ENCODE measurements around the gene IGHMBP2.
A peak's percentile ranks its signal among the peaks of the same experiment; 100 is the strongest.
"Not testable (repeated sequence)": the region's sequence is repeated elsewhere in the genome, so short reads cannot be mapped to it uniquely, and the experiment has no call there.

IGHMBP2 gene

DNA sequence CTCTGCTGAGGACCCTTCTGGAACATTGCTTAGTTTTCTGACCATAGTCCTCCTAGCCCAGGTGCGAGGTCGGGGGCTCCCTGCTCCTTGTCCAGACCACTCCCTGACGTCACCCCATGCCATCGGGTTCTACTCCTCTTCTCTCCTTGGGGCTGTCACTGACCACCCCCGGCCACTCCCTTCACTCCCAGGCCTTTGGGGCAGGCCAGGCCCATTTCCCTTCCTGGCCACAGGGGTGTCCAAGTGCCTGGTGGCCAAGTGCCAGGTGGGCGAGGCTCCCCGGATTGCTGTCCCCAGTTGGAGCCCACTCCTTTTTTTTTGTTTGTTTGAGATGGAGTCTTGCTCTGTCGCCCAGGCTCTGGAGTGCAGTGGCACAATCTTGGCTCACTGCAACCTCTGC is 57.6 kb downstream of the IGHMBP2 start:
- peak; percentile 25 for DNase-seq (ENCODE audit: low spot score)

DNA sequence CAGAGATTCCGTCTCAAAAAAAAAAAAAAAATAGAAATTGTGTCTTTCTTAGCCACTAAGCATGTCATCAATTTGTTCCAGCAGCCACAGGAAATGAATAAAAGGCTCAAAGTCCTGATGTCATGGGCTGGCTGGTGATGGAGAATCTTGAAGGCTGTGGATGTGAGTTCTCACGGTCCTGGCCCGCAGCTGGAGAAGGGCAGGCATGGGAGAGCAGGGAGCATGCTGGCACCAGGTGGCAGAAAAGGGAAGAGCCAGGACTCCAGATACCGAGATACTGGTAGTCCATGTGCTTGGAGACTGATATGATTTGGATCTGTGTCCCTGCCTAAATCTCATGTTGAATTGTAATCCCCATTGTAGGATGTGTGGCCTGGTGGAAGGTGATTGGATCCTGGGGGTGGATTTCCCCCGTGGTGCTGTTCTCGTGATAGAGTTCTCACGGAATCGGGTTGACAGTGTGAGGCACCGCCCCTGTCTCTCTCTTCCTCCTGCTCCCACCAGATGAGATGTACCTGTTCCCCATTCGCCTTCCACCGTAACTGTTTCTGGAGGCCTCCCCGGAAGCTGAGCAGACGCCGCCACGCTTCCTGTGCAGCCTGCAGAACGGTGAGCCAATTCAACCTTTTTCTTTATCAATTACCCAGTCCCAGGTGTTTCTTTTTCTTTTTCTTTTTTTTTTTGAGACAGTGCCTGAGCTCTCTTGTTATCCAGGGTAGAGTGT is 59.0 kb downstream of the IGHMBP2 start:
- DNase-seq (ENCODE audit: low spot score) = peak; percentile 51

DNA sequence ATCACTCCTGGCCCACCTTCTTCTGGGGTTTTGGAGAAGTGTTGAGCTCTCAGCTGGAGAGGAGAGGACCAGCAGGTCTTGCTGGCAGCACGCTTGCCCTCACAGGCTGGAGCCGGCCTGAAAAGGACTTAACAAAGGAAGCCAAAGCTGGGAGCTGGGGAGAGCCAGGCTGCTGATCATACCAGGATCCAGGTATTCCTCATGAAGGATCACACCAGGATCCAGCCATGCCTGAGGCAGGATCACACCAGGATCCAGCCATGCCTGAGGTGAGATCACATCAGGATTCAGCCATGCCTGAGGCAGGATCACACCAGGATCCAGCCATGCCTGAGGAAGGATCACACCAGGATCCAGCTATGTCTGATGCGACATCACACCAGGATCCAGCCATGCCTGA is 60.1 kb downstream of the IGHMBP2 start:
- peak; percentile 21 for DNase-seq (ENCODE audit: low spot score)

DNA sequence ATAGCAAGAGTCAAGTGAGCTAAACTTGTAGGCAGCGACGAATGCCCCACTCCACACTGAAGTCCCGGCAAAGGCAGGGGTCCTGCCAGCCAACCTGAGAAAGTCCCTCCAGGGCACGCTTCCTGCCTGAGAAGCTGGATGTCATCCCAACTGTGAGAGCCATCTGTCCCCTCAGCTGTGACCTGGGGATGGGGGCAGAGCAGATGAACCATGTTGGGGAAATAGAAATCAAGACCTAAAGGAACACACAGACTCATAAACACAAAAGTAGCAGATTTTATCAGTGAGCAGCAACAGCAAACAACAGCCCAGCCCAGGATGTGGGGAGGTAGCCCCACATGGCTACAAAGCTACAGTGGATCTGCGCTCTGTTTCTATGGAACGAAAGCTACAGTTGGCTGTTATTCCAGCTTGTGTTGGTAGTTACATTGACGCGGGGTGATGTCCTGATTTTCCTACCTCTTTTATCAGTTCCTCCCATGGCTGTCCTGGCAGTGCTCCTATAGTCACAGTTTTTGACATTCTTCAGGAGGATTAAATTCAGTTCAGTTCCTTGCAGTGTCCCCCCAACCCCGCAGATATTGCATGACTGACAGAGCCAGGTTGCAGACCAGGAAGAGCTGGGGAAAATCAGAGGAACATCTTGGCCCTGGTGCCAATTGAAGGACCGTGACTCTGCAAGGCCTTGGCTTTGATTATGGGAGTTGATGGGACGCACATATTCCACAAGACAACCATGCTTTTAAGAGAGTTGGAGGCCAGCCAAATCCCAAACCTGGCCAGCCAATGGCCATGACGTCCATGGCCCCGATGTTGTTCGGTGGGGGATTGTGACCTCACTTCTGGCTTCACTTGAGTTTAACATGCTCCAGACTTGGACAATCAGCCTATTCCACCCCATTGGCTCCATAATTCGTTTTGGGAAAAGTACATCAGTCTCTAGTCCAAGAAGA is 62.5 kb downstream of the IGHMBP2 start:
- DNase-seq (ENCODE audit: low spot score) = no peak

DNA sequence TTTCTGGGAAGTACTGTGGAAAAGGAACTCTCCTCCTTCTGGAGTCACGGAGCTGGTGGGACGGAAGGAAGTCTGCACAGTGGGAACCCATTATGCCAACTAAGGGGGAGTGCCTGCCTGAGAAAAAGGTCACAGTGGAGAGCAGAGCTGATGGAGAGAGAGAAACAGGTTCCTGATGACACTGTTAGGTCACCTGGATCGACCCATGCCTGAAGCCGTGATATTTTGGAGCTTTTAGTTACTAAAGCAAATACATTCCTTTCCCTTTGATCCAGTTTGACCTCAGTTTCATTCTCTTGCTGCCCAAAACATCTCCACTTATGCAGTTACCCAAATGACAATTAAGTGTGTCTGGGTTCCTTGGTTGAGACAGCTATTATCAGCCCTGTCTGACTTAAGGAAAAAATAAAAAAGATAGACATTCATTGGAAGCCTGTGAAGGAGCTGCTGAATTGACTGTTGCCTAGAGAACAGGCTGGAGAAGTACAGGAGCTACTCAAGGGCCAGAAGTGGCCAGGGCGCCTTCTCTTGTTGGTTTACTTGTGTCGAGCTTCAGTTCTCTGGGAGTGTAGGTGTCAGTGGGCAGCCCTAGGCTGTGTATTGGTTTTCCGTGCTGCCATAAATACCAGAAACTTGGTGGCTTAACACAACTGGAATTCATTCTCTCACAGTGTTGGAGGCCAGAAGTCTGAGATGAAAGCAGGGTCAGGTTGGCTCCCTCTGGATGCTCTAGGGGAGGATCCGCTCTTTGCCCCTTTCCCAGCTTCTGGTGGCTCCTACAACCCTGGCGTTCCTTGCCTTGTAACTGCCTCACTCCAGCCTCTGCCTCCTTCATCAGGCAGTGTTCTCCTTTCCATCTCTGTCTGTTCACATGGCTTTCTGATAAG is 63.4 kb downstream of the IGHMBP2 start:
- DNase-seq (ENCODE audit: low spot score) = no peak

DNA sequence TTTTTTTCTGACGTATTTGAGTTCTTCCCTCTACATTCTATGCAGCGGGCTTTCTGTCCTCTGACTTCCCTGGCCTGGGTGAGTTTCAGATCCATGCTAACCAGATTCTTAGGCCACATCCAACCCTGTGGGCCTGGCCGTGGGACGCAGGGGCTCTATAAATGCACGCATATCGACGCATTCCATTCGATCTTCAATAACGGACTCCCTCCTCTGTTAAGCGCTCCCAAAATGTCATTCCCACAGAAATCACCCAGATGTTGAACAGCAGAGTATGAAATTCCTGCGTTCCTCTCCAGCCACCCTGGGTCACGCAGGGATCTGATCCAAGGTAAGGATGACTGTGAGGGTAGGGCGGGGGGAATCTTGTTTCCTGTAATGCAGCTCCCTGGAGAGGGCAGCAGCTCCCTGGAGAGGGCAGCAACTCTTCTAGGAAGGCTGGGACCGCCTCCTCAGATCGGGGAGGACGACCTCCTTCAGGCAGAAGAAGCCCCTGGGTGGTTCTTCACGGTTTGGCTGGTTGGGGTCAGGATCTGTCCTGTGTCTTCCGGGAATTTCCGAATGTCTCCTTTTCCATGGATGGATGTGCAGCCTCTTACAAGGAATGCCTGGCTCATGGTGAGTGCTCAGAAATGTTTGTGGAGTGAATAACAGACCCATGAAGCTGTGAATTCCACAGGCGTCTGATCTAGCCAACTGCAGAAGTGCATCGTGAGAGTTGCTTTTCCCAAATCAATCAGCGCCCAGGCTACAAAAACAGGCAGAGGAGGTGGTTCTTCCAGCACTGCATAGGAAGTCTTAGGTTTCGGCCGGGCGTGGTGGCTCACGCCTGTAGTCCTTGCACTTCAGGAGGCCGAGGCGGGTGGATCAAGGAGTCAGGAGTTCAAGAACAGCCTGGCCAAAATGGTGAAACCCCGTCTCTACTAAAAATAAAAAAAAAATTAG is 64.9 kb downstream of the IGHMBP2 start:
- no peak for DNase-seq (ENCODE audit: low spot score)

DNA sequence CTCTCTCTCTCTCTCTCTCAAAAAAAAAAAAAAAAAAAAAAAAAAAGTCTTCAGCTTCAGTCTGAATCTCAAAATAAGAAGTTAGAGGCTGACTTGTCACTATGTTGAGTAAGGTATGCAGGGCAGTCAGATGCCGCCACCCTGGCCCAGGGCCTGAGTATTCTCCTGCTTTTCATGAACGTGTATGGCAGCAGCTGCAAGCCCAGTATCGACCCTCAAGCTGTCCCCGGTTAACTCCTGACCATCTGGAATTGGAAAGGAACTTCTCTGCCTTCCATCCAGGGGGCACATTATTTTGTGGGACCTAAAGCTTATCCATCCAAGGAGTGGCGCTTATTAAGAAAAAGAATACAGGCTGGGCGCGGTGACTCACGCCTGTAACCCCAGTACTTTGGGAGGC is 65.7 kb downstream of the IGHMBP2 start:
- DNase-seq (ENCODE audit: low spot score) = no peak

DNA sequence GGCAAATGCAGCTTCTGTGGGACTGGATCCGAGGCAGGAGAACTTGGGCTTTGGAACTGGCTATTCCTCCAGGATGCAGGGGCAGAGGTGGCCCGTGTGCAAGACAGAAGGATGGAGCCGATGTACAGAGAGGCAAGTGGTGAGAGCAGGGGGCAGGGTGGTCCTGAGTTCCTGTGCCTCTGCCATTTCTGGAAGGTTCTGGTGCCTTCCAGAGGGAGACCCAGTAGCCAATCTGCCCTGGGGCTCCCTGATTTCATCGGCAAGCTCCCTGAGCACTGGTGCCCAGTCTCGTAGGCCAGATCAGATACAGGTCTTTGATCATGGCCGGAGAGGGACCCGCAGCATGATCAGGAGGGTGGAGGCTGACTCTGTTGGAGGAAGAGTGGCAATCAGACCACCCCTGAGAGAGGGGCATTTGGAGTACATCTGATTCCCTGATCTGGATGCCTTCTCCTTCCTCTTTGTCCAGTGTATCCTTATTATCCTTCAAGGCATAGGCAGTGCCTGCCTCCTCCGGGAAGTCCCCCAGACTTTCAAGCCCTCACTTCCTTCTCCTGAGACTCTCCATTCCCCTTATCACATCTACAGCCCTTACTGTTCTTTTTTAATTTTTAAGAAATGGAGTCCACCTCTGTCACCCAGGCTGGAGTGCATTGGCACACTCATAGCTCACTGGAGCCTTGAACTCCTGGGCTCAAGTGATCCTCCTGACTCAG is 67.4 kb downstream of the IGHMBP2 start:
- no peak for DNase-seq (ENCODE audit: low spot score)

DNA sequence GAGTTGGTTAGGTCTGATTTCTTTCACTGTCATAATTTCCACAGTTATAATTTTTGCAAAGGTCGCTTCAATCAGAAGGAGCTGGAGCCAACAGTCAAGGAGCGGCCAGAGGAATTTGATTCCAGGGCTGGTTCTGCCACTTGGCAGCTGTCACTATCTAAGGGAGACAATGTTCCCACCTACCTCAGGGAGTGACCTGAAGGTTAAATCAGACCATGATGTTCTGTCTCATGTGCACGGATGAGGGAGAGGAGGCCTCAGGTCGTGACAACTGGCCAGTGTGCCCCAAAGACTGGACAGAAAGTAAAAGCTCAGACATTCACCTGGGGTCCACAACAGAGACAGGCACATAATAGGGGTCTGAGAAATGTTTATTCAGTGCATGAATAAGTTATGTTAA is 69.5 kb downstream of the IGHMBP2 start:
- DNase-seq (ENCODE audit: low spot score) = no peak

DNA sequence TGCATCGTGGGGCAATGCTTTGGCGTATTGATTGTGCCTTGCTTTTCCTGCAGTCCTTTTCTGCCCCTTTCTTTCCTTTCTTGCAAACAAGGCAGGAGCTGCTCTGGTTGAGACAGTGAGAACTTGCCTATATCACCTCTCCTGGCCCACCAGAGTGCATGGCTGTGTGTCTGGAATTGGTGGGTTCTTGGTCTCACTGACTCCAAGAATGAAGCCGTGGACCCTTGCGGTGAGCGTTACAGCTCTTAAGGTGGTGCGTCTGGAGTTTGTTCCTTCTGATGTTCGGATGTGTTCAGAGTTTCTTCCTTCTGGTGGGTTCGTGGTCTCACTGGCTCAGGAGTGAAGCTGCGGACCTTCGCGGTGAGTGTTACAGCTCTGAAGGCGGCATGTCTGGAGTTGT is 70.0 kb downstream of the IGHMBP2 start:
- DNase-seq (ENCODE audit: low spot score) = not testable (repeated sequence)

DNA sequence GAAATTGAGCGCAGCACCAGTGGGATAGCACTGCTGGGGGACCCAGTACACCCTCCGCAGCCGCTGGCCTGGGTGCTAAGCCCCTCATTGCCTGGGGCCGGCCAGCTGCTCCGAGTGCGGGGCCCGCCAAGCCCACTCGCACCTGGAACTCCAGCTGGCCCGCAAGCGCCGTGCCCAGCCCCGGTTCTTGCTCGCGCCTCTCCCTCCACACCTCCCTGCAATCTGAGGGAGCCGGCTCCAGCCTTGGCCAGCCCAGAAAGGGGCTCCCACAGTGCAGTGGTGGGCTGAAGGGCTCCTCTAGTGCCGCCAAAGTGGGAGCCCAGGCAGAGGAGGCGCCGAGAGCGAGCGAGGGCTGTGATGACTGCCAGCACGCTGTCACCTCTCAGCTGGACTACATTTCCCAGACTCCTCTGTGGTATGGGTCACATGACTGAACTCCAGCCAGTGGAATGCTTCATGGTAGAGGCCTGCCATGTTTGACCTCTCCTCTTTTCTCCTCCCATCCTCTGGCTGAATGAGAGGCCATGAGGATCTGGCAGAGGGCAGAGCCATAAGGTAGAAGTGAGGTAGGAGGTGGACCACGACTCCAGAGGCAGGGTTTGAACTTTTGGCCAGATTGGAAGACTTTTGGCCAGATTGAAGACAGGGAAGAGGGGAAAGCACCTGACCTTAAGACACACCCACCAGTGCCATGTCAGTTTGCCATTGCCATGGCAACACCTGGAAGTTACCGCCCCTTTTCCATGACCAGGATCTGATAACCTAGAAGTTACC is 70.9 kb downstream of the IGHMBP2 start:
- DNase-seq (ENCODE audit: low spot score) = peak; percentile 30

DNA sequence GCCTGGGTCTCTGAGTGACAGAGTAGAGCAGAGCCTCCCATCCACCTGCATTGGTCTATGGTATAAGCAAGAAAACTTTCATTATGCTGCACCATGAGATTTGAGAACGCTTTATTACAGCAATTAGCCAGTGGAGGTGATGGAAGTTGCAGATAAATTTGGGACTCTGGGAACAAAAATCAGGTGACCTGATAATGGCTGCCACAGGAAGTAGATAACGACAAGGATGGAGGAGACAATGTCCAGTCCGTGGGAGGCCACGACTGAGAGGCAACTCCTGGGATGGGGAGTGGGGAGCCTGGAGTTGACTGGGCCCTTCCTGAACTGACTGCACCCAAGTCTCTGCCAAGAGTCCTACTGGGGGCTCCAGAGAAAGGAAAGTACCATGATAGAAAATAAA is 72.4 kb downstream of the IGHMBP2 start:
- DNase-seq (ENCODE audit: low spot score) = no peak

DNA sequence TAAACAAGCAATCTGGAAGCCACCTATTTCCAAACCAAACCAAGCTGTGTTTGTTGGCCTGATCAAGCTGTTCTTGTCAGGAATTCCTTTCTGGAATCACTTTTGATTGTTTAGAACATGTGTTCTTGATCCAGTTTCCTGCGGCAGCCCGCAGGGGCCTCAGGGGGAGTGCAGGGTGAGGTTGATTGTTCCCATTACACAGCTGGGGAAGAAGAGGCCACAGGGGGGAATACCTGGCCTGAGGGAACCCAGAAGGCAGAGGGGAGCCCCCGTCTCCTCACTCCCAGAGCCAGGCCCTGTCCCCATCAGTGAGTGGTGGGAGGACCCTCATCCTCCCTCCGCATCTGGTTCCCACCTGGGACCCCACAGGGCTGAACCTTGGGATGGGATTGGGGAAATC is 72.9 kb downstream of the IGHMBP2 start:
- peak; percentile 27 for DNase-seq (ENCODE audit: low spot score)

DNA sequence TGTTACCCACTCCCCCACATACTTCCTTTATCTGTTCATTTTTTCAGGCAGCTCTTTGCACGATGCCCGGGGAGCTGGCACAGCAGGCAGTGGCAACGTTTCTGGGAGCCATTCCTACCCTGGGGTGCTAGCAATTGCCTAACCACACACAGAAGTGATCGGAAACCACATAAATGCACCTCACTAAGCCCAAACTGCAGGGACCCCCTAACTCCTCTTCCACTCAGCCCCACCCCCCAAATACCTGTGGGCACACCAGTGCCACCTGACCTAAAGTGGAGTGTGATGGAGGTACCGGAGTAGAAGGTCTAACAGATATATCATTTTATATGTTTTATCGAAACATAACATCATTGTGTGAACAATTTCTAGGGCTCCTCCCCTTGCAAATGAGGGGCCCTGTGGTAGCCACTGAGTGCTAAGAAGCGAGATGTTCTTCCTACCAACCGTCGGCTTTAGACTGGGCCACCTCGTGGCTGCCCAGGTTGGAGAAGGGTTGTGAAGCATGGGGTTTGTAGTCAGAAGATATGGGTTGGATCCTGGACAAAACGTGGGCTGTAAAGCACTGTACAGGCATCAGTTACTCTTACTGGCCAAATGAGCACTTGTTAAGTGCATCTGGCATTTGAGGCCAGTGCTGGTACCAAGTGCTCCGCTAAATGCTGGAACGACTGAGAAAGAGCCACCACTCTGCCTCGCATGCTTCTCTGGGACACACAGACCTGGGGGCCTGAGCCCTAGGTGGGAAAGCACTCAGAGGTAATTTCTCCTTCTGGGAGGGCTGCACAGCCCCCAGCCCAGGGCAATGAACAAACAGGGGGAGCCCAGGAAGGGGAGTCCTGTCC is 74.3 kb downstream of the IGHMBP2 start:
- peak; percentile 8 for DNase-seq (ENCODE audit: low spot score)

DNA sequence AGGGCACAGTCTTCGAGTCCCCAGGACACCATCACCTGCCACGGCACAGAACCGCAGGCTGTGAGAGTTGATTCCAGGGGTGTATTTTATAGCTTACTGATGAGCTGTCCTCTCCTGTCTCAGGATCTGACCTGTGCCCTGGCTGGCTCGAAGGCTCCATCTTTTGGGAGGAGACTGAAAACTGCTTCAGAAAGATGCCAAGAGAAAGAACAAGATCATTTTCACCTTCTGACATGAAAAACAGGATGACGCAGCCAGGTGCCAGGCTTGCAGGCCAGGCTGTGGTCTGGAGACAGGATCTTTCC is 74.9 kb downstream of the IGHMBP2 start:
- no peak for DNase-seq (ENCODE audit: low spot score)

DNA sequence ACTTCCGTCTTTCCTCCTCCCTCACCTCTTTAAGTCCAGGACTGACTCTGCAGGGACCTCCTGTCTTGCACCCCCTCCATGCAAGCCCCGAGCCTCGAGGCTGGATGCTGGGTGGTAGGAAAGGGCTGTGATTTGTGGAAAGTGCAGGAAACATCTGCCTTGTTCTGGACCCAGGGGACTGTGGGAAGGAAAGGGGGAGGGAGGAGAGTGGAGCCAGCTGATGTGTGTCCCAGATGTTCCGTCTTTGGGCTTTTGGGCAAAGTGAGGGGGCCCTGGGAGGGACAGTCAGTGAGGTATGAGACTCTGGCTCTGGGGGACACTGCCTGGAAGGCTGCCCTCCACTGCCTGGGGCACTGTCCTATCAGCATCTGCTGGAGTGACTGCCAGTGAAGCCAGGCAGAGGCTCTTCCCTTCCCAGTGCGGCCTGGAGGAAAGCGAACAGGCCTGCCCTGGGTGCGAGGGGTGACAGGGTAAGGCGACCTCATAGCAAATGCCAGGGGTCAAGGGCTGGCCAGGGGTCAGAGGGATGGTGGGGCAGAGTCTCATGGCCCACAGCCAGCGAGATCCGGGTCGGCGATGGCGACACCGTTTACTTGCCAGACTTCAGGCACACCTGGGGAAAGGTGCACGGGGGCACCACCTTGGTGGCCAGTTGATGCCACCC is 75.4 kb downstream of the IGHMBP2 start:
- peak; percentile 35 for DNase-seq (ENCODE audit: low spot score)

DNA sequence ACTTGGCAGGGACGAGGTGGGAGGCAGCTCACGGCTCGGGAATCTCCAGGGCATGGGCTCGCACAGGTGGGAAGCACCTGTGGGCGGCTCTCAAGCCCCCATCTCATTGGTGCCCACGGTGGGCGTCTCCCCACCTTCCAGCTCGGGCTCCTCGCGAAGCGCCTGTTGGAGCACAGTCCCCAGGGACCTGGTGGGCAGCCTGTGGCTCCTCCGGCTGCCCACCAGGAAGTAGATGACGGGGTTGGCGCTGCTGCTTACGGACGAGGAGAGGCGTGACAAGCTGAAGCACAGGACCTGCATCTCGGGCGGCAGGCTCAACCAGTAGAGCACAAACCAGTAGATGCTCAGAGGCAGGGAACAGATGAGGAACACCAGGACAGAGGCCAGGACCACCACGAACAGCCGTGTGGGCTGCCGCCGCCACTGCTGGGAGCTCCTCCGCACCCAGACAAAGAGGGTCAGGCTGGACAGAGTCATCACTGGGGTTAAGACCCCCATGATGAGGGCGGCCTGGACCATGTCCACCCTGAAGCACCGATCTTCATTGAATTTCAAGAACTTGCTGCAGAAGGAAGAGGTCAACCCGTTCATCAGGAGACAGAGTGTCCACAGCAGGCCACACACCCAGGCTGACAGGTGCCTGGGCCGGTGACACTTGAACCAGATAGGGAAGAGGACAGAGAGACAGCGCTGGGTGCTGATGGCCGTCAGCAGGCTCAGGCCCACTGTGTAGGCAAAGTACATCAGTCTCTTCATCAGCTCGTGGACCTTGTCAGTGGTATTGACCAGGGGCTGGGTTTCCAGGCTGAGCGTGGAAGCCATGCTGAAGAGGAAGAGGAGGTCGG is 76.5 kb downstream of the IGHMBP2 start:
- DNase-seq (ENCODE audit: low spot score) = peak; percentile 8

DNA sequence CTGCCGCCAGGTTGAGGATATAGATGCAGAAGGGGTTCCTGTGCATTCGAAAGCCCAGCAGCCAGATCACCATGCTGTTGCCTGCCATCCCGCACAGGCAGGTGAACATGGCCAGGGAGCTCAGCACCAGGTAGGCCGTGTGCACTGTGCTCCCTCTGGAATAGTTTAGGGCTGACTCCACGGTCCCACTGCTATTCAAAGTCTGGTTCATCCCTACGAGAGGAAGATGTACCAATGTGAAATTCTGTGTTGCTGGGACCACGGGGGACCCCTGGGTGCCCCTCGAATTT is 77.0 kb downstream of the IGHMBP2 start, which contains the start of gene MRGPRD:
Gene MRGPRD (minus strand): TSS at position 211 of the 290 bp plus-strand sequence. CDS start 0 bp downstream, at position 211.
- no peak for DNase-seq (ENCODE audit: low spot score)

Measured in AG20443 (cell line).